T-cell (primary cell): Measurements from ENCODE around the gene GPRIN3. TPM values are rescaled to one million over a fixed set of nuclear protein-coding genes. Genes with fewer than 3 reads are reported as not detected.

Experiments
- ATAC-seq, 4 experiments: fragments of 200-7000 bp in 3 of 4; fragments of 150-1000 bp in 1 of 4; cut with Tn5 transposase; replicated peaks in 1 of 4; 1 replicate in 3 of 4; 2 replicates in 1 of 4; pipeline ENCODE4 v1.10.0; 2021; ENCODE audit warnings: moderate library complexity in 3 of 4, mild to moderate bottlenecking in 2 of 4, moderate number of reproducible peaks in 1 of 4
- CTCF ChIA-PET, 2 donors: fragments of 300-600 bp; sonication (Branson Sonifier 250); formaldehyde crosslinking; loops; one replicate each; lab custom pipeline; 2022; ENCODE audit warnings: antibody characterized with exemption in 2 of 2; lab: Charles Lee
- POLR2A ChIA-PET, 2 donors: fragments of 300-600 bp; sonication (Branson Sonifier 250); formaldehyde crosslinking; loops; one replicate each; lab custom pipeline; 2022; ENCODE audit warnings: antibody characterized with exemption in 2 of 2; lab: Charles Lee
- DNase-seq, 35 experiments: peaks; one replicate each; pipeline versions ENCODE4 v3.0.0 to v3.0.0-alpha.2; 2013 to 2023
- H3K27ac ChIP-seq: one replicate; pipeline ENCODE4 v1.5.1; 2013; ENCODE audit warnings: low read length
- H3K27me3 ChIP-seq, 2 experiments: replicated peaks in 1 of 2; 1 replicate in 1 of 2; 2 replicates in 1 of 2; pipeline versions ENCODE4 v1.6.1 to v1.7.0; 2013; ENCODE audit warnings: low read length in 1 of 2, mixed read lengths in 1 of 2; ENCODE audit not compliant: control insufficient read depth in 2 of 2, insufficient read depth in 2 of 2; ENCODE audit errors: extremely low read depth in 1 of 2
- H3K36me3 ChIP-seq, 2 donors: 1 replicate in 1 of 2; 2 replicates in 1 of 2; pipeline versions ENCODE4 v1.6.1 to v1.7.0; 2013; ENCODE audit warnings: low read length in 1 of 2; ENCODE audit not compliant: control insufficient read depth in 2 of 2, insufficient read depth in 1 of 2; ENCODE audit errors: extremely low read depth in 1 of 2
- H3K4me1 ChIP-seq, 2 experiments: 1 replicate in 1 of 2; 2 replicates in 1 of 2; pipeline versions ENCODE4 v1.6.1 to v1.7.0; 2013; ENCODE audit warnings: low read length in 2 of 2, mixed read lengths in 1 of 2; ENCODE audit not compliant: insufficient read depth in 2 of 2, control insufficient read depth in 1 of 2; ENCODE audit errors: extremely low read depth in 1 of 2
- H3K4me3 ChIP-seq, 2 donors: 1 replicate in 1 of 2; 2 replicates in 1 of 2; pipeline versions ENCODE4 v1.5.1 to v1.7.0; 2013; ENCODE audit warnings: mild to moderate bottlenecking in 2 of 2, low read length in 1 of 2, moderate library complexity in 1 of 2; ENCODE audit not compliant: control insufficient read depth in 1 of 2; ENCODE audit errors: extremely low read depth in 1 of 2
- H3K9me3 ChIP-seq: 2 replicates; pipeline ENCODE4 v1.7.0; 2013
- H3K27ac Mint-ChIP-seq, 2 donors: one replicate each; pipeline ENCODE4 v1.8.0; 2020 to 2021; ENCODE audit warnings: mild to moderate bottlenecking in 2 of 2, mixed read lengths in 2 of 2
- H3K27me3 Mint-ChIP-seq, 2 donors: one replicate each; pipeline ENCODE4 v1.8.0; 2021 to 2022; ENCODE audit warnings: mixed read lengths in 2 of 2
- H3K36me3 Mint-ChIP-seq: one replicate; pipeline ENCODE4 v1.8.0; 2021; ENCODE audit warnings: mixed read lengths
- H3K4me1 Mint-ChIP-seq, 3 donors: one replicate each; pipeline ENCODE4 v1.8.0; 2020 to 2022; ENCODE audit warnings: mixed read lengths in 3 of 3, mild to moderate bottlenecking in 1 of 3
- H3K4me3 Mint-ChIP-seq, 3 donors: one replicate each; pipeline ENCODE4 v1.8.0; 2020 to 2022; ENCODE audit warnings: mild to moderate bottlenecking in 3 of 3, mixed read lengths in 3 of 3, moderate library complexity in 3 of 3
- H3K9me3 Mint-ChIP-seq, 3 donors: one replicate each; pipeline ENCODE4 v1.8.0; 2020 to 2022; ENCODE audit warnings: mixed read lengths in 3 of 3
- WGBS: methylation state at CpG from one replicate; pipeline ENCODE4 v1.1.5; 2013; ENCODE audit warnings: missing lambda C conversion rate; ENCODE audit not compliant: insufficient coverage; 5-methylcytosine and 5-hydroxymethylcytosine counted together
- total RNA-seq, 35 experiments: library from RNA in 6 of 35; stranded (reverse) in 6 of 35; fragments of 120-200 nt in 1 of 35; gene quantifications; one replicate each; pipeline versions ENCODE4 v1.2.1 to v1.2.4 and lab custom pipeline; 2013 to 2026

GPRIN3 gene
- total RNA-seq, 5 donors from 2014 or later (not counting 1 experiment from before 2014, with no cell fraction given), result 17.4 to 56.1 (median 23.0) TPM

DNA sequence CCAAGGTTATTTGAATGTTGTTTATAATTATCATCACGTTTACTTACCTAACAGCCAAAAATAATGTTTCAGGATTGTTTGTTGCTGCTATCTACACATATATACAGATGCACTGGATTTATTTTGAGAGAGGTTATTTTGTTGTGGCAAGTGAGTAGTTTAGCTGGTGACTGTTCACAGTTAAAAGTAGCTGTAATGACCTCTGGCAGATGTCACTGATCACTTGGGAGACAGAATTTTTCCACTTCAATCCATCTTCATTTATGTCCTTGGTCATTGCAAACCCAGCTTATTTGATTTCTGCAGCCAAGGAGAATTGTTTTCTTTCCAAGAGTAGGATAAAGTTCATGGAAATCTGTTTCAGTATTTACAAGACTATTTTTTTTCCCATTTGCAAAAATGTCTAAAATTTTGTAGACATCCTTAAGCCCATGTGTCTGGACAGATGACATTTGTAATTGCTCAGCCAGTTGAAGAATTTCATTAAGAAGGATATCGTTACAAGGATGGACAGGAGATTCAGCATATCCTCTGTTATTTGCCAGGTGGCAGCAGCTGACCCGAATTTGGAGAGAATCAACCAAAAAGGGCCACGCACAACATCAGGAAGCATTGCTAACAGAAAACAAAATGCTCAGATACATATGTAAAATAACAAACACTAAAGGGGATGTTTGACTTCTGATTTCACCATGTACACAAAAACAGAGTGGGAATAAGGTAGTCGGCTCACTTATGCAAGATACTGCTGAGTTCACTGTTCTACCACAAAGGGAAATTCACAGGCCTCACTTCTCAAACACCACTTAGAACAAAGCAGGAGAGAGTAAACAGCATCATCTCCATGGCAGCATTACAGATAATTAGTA, 64.5 kb downstream of the GPRIN3 start:
- CTCF ChIA-PET, result interaction anchor here (0.7 to 1.8 kb wide), 3 partner anchors 9 to 62 kb away, joined by 3 to 5 read pairs (median 3); no protein-coding TSS in a partner anchor

DNA sequence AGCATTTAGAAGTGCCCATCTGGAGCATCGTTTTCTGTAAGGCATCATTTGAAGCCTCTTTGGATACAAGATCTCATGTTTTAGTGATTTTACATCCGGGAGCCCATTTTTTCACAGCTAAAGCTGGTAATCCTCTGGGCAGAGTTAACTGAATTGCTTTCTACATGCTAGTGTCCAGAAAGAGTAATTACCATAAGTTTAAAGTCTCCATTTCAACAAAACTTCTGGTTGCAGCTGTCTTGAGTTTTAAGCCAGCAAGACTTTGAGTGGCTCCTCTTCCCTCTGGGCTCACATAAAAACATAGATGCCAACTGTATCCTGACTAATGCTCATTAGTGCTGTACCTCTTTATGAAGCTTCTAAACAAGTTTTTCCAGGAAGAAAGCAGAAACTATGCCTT, 65.4 kb downstream of the GPRIN3 start:
- Histone ChIP-seq H3K9me3 (no peaks in the 10 kb centered on the region), H3K4me3 (no peak overlapping the region), H3K4me1 (peaks cover 10 to 29% of the 10 kb centered on the region in 2 experiments), H3K27ac (peak overlapping the region; percentile 84), H3K27me3 (no peaks in the 10 kb centered on the region), H3K36me3 (no peaks in the 10 kb centered on the region)
- no peaks in the 10 kb centered on the region for H3K9me3 Mint-ChIP-seq
- peak overlapping the region; percentile 6 to 82 for H3K27ac Mint-ChIP-seq
- WGBS, result 100% methylated on average over 1 of the region's 2 CpGs
- H3K4me3 Mint-ChIP-seq, result no peak overlapping the region
- peaks cover 2% of the 10 kb centered on the region for H3K36me3 Mint-ChIP-seq
- peaks cover 33 to 51% (median 48%) of the 10 kb centered on the region in 3 donors for H3K4me1 Mint-ChIP-seq
- CTCF ChIA-PET, result interaction anchor here (0.6 to 1.8 kb wide), 5 partner anchors 10 to 154 kb away, joined by 3 to 5 read pairs (median 3); no protein-coding TSS in a partner anchor
- H3K27me3 Mint-ChIP-seq, result no peaks in the 10 kb centered on the region
- no peak for ATAC-seq
- no peak for DNase-seq
- POLR2A ChIA-PET, result interaction anchor here (0.6 kb wide), 2 partner anchors 53 to 205 kb away, joined by 3 to 4 read pairs; no protein-coding TSS in a partner anchor

More for the DNA sequence above, 64.5 kb downstream of the GPRIN3 start:
- Mint-ChIP-seq H3K4me1 (peaks cover 42 to 60% (median 57%) of the 10 kb centered on the region in 3 donors), H3K27me3 (no peaks in the 10 kb centered on the region), H3K27ac (peak overlapping the region; percentile 75 to 82), H3K9me3 (no peaks in the 10 kb centered on the region), H3K36me3 (peaks cover 11% of the 10 kb centered on the region), H3K4me3 (peak overlapping the region in 1 of 3 donors; percentile 23)
- Histone ChIP-seq H3K27me3 (no peaks in the 10 kb centered on the region), H3K36me3 (peaks cover 0 to 7% of the 10 kb centered on the region in 2 donors), H3K4me1 (peaks cover 15 to 29% of the 10 kb centered on the region in 2 experiments), H3K9me3 (no peaks in the 10 kb centered on the region), H3K27ac (peak overlapping the region; percentile 84), H3K4me3 (no peak overlapping the region)
- WGBS, result 78% methylated on average over 1 of the region's 5 CpGs
- POLR2A ChIA-PET, result interaction anchor here in 1 of 2 donors (0.6 kb wide), 1 partner anchor 34 kb away, joined by 3 read pairs; no protein-coding TSS in a partner anchor
- peak; percentile 56 to 97 (median 74) for ATAC-seq
- DNase-seq, result peak in 22 of 35 experiments; percentile 4 to 78 (median 14)

- CTCF ChIA-PET, result interaction anchor here in 1 of 2 donors (1.0 kb wide), 1 partner anchor 205 kb away, joined by 3 read pairs; no protein-coding TSS in a partner anchor
- no peak for ATAC-seq
- no peak overlapping the region for H3K27ac Mint-ChIP-seq
- Histone ChIP-seq H3K27ac (no peak overlapping the region), H3K4me3 (no peak overlapping the region), H3K4me1 (no peaks in the 10 kb centered on the region), H3K27me3 (no peaks in the 10 kb centered on the region), H3K9me3 (no peaks in the 10 kb centered on the region), H3K36me3 (no peaks in the 10 kb centered on the region)
- H3K4me1 Mint-ChIP-seq, result peaks cover 0 to 6% (median 4%) of the 10 kb centered on the region in 3 donors
- no peaks in the 10 kb centered on the region for H3K36me3 Mint-ChIP-seq
- no CpG with 5 or more reads among the region's 3 CpGs for WGBS
- no peaks in the 10 kb centered on the region for H3K27me3 Mint-ChIP-seq
- H3K4me3 Mint-ChIP-seq, result no peak overlapping the region
- no peak for DNase-seq
- POLR2A ChIA-PET, result no interaction called here
- peaks cover 0 to 4% (median 0%) of the 10 kb centered on the region in 3 donors for H3K9me3 Mint-ChIP-seq
Measured at GRCh38 chr4:89230271-89230670, 77.3 kb downstream of the GPRIN3 start.

DNA sequence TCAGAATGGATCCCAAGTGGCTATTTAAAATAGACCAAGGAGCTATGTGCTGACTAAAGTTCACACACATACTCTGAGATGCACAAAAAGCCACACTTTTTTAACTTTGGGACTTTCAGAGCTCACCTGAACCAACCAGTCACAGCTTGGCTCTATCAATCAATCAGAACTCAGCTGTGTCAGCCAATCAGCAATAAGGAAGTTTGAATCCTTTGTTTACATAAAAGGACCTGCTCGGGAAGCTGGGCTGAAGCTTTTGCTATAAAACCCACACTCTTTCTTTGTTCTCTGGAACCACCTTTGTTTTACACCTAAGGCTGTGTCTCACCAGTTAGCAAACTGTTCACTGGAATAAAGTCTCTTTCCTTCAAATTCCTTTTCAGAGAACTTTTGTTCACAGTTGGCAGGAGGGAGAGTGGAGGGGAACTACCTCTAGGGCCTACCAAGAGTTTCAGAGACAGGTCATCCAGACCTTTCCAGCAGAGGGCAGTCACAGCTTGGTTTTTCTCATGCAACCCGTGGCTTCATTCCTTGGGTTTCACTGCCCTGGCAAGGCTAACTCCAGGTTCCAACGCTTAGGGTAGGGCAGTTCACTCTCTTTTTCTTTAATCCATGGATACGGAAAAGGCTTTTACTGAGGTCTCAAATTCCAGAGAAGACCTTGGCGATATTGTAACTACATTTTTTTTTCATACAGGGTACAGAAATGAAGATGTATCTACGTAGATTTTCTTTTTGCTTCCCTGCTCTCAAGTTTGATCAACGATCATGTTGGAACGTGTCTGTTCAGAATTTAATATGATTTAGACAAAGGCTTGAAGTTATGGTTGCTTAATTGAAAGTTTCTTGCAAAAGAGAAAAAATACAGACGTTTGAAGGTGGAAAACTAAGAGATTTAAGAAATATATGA, 80.7 kb downstream of the GPRIN3 start:
- ChIA-PET CTCF (interaction anchor here (0.6 to 4.3 kb wide), 34 partner anchors 9 to 696 kb away, joined by 3 to 68 read pairs (median 4); no protein-coding TSS in a partner anchor), POLR2A (interaction anchor here (0.6 kb wide), 2 partner anchors 40 to 79 kb away, joined by 3 read pairs; no protein-coding TSS in a partner anchor)
- H3K4me3 Mint-ChIP-seq, result peak overlapping the region in 1 of 3 donors; percentile 54
- no peak overlapping the region for H3K27ac Mint-ChIP-seq
- peak; percentile 36 to 88 (median 71) for DNase-seq
- 36% methylated on average over 5 of the region's 9 CpGs for WGBS
- H3K36me3 ChIP-seq, result no peaks in the 10 kb centered on the region
- peaks cover 0 to 4% of the 10 kb centered on the region in 2 donors for H3K27me3 Mint-ChIP-seq
- H3K4me1 Mint-ChIP-seq, result peaks cover 0 to 6% (median 6%) of the 10 kb centered on the region in 3 donors
- H3K9me3 ChIP-seq, result no peaks in the 10 kb centered on the region
- H3K9me3 Mint-ChIP-seq, result peaks cover 0 to 2% (median 0%) of the 10 kb centered on the region in 3 donors
- H3K36me3 Mint-ChIP-seq, result no peaks in the 10 kb centered on the region
- H3K27me3 ChIP-seq, result no peaks in the 10 kb centered on the region
- no peaks in the 10 kb centered on the region for H3K4me1 ChIP-seq
- no peak overlapping the region for H3K27ac ChIP-seq
- H3K4me3 ChIP-seq, result no peak overlapping the region
- ATAC-seq, result peak; percentile 82 to 93 (median 91)

GRCh38 chr4:89222170-89222569, 85.4 kb downstream of the GPRIN3 start:
- Histone ChIP-seq H3K27ac (no peak overlapping the region), H3K27me3 (no peaks in the 10 kb centered on the region), H3K4me1 (no peaks in the 10 kb centered on the region), H3K36me3 (no peaks in the 10 kb centered on the region), H3K4me3 (no peak overlapping the region), H3K9me3 (no peaks in the 10 kb centered on the region)
- Mint-ChIP-seq H3K36me3 (no peaks in the 10 kb centered on the region), H3K4me3 (no peak overlapping the region), H3K9me3 (no peaks in the 10 kb centered on the region), H3K4me1 (peaks cover 0 to 6% (median 4%) of the 10 kb centered on the region in 3 donors), H3K27me3 (peaks cover 0 to 4% of the 10 kb centered on the region in 2 donors), H3K27ac (no peak overlapping the region)
- POLR2A ChIA-PET, result no interaction called here
- WGBS, result no CpG with 5 or more reads among the region's 2 CpGs
- ATAC-seq (peak in 1 of 4 experiments; percentile 26), DNase-seq (no peak)
- CTCF ChIA-PET, result interaction anchor here in 1 of 2 donors (0.5 kb wide), 1 partner anchor 61 kb away, joined by 3 read pairs; no protein-coding TSS in a partner anchor
